Smooth muscle cell (in vitro differentiated cells): ENCODE results near the gene FHOD3. TPM values are rescaled to one million over a fixed set of nuclear protein-coding genes. Genes with fewer than 3 reads are reported as not detected.
A peak's percentile ranks its signal among the peaks of the same experiment; 100 is the strongest.

Experiments used
- DNase-seq: peaks from one replicate; lab custom pipeline; 2025; ENCODE audit not compliant: unreplicated experiment; lab: John Stamatoyannopoulos, UW
- H2AFZ ChIP-seq: fragments of 200-600 bp; sonication (generic); 2 replicates; pipeline ENCODE4 v1.6.0; 2016; ENCODE audit warnings: antibody characterized with exemption, low read depth, mild to moderate bottlenecking
- H3F3A ChIP-seq: fragments of 200-600 bp; sonication (generic); 2 replicates; pipeline ENCODE4 v1.6.0; 2017; ENCODE audit warnings: antibody characterized with exemption, low read depth
- H3K27ac ChIP-seq: fragments of 200-600 bp; sonication (generic); 2 replicates; pipeline ENCODE4 v1.5.1; 2016; ENCODE audit warnings: low read depth, mild to moderate bottlenecking
- H3K27me3 ChIP-seq: fragments of 200-600 bp; sonication (generic); 2 replicates; pipeline ENCODE4 v1.6.1; 2016; ENCODE audit warnings: low read depth, mild to moderate bottlenecking
- H3K36me3 ChIP-seq: fragments of 200-600 bp; sonication (generic); 2 replicates; pipeline ENCODE4 v1.5.1; 2016; ENCODE audit warnings: low read depth
- H3K4me1 ChIP-seq: fragments of 200-600 bp; sonication (generic); 2 replicates; pipeline ENCODE4 v1.5.1; 2016; ENCODE audit warnings: low read depth
- H3K4me2 ChIP-seq: fragments of 200-600 bp; sonication (generic); 2 replicates; pipeline ENCODE4 v1.6.0; 2016; ENCODE audit warnings: mild to moderate bottlenecking
- H3K4me3 ChIP-seq: fragments of 200-600 bp; sonication (generic); 2 replicates; pipeline ENCODE4 v1.5.1; 2016; ENCODE audit warnings: mild to moderate bottlenecking
- H3K79me2 ChIP-seq: fragments of 200-600 bp; sonication (generic); 2 replicates; pipeline ENCODE4 v1.6.0; 2016; ENCODE audit warnings: low read depth, mild to moderate bottlenecking
- H3K9ac ChIP-seq: fragments of 200-600 bp; sonication (generic); 2 replicates; pipeline ENCODE4 v1.6.0; 2016; ENCODE audit warnings: low read depth
- H3K9me3 ChIP-seq: fragments of 200-600 bp; sonication (generic); replicated peaks from 2 replicates; pipeline ENCODE4 v1.5.1; 2016; ENCODE audit warnings: low read depth
- H4K20me1 ChIP-seq: fragments of 200-600 bp; sonication (generic); 2 replicates; pipeline ENCODE4 v1.6.0; 2016; ENCODE audit warnings: low read depth
- WGBS: methylation state at CpG from one replicate; pipeline ENCODE4 v1.1.7; 2016; ENCODE audit warnings: low lambda C conversion rate; 5-methylcytosine and 5-hydroxymethylcytosine counted together
- polyA plus RNA-seq: library from polyadenylated mRNA; unstranded; fragments of >200 nt; fragmentation: Nextera tagmentation; extraction: Ambion mirVana; gene quantifications from 2 replicates; pipeline ENCODE4 v1.2.1, GENCODE V29; 2016
- total RNA-seq: library from RNA; depleted of rRNA; stranded (reverse); fragments of >200 nt; gene quantifications from 2 replicates; pipeline ENCODE4 v1.2.3, GENCODE V29; 2014
- TF ChIP-seq, protein P1 (sequence below): fragments of 200-600 bp; sonication (generic); IDR thresholded peaks from 2 replicates; pipeline ENCODE4 v1.5.1; 2017; ENCODE audit warnings: borderline replicate concordance, mild to moderate bottlenecking, antibody characterized with exemption; ENCODE audit not compliant: insufficient read depth, poor library complexity, severe bottlenecking

Gene FHOD3
- total and polyA plus RNA-seq, 2 experiments from 2014 or later = 6.3 to 19.4 TPM

GRCh38 chr18:36590621-36591580 is 293.4 kb downstream of the FHOD3 start:
- Histone ChIP-seq H3K4me1 (peaks cover 13% of the 10 kb centered on the region), H3K27ac (peak overlapping the region; percentile 66), H3K4me2 (peak overlapping the region; percentile 37)

DNA sequence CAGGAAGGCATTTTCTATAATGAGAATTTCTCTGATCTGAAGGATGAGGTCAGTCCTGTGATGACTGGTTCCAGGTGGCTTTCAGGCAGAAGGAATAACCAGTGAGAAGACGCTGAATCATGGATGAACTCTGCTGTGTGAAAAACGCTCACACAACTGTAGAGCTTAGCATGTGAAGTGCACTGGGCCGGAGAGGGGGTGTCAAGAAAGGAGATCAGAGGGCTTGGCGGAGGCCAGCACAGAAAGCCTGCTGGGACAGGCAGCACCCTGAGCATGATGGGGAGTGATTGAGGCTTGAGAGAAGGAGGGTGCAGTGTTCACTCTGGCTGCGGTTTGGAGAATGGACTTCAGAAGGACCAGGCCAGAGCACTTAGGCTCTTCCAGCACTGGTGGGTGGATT is 294.8 kb downstream of the FHOD3 start:
- no peak for DNase-seq
- H3K4me1 ChIP-seq = peaks cover 13% of the 10 kb centered on the region
- H3K79me2 ChIP-seq = no peaks in the 10 kb centered on the region
- H3K4me3 ChIP-seq = no peak overlapping the region
- H3K4me2 ChIP-seq = no peak overlapping the region
- no peaks in the 10 kb centered on the region for H4K20me1 ChIP-seq
- TF ChIP-seq, protein P1, sequence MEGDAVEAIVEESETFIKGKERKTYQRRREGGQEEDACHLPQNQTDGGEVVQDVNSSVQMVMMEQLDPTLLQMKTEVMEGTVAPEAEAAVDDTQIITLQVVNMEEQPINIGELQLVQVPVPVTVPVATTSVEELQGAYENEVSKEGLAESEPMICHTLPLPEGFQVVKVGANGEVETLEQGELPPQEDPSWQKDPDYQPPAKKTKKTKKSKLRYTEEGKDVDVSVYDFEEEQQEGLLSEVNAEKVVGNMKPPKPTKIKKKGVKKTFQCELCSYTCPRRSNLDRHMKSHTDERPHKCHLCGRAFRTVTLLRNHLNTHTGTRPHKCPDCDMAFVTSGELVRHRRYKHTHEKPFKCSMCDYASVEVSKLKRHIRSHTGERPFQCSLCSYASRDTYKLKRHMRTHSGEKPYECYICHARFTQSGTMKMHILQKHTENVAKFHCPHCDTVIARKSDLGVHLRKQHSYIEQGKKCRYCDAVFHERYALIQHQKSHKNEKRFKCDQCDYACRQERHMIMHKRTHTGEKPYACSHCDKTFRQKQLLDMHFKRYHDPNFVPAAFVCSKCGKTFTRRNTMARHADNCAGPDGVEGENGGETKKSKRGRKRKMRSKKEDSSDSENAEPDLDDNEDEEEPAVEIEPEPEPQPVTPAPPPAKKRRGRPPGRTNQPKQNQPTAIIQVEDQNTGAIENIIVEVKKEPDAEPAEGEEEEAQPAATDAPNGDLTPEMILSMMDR = no peak
- no peaks in the 10 kb centered on the region for H3K36me3 ChIP-seq
- H3F3A ChIP-seq = no peaks in the 10 kb centered on the region
- no peak overlapping the region for H3K9ac ChIP-seq
- H2AFZ ChIP-seq = no peak overlapping the region
- no peaks in the 10 kb centered on the region for H3K27me3 ChIP-seq
- H3K9me3 ChIP-seq = no peaks in the 10 kb centered on the region
- peak overlapping the region; percentile 66 for H3K27ac ChIP-seq
- 78% methylated on average over 5 of the region's 5 CpGs for WGBS

More at GRCh38 chr18:36590621-36591580, 293.4 kb downstream of the FHOD3 start:
- DNase-seq = no peak
- H4K20me1 ChIP-seq = no peaks in the 10 kb centered on the region
- H3K27me3 ChIP-seq = no peaks in the 10 kb centered on the region
- TF ChIP-seq, protein P1 = no peak
- WGBS = 86% methylated on average over 13 of the region's 13 CpGs
- H3K36me3 ChIP-seq = no peaks in the 10 kb centered on the region
- H3K9ac ChIP-seq = no peak overlapping the region
- H3K4me3 ChIP-seq = no peak overlapping the region
- no peak overlapping the region for H2AFZ ChIP-seq
- no peaks in the 10 kb centered on the region for H3K79me2 ChIP-seq
- no peaks in the 10 kb centered on the region for H3K9me3 ChIP-seq
- H3F3A ChIP-seq = no peaks in the 10 kb centered on the region

- no peak for DNase-seq
- Histone ChIP-seq H3K27ac (no peak overlapping the region), H3K79me2 (no peaks in the 10 kb centered on the region), H3K4me3 (no peak overlapping the region), H3F3A (no peaks in the 10 kb centered on the region), H3K9me3 (no peaks in the 10 kb centered on the region), H3K9ac (no peak overlapping the region), H4K20me1 (no peaks in the 10 kb centered on the region), H3K27me3 (no peaks in the 10 kb centered on the region), H3K4me1 (peaks cover 13% of the 10 kb centered on the region), H3K36me3 (no peaks in the 10 kb centered on the region), H2AFZ (no peak overlapping the region), H3K4me2 (no peak overlapping the region)
- TF ChIP-seq, protein P1 = no peak
These were observed 295.5 kb downstream of the FHOD3 start for GRCh38 chr18:36593001-36593400.
